Uterus (tissue), 2 donors: ENCODE results near the gene GCC2.
"Not testable (repeated sequence)": the region's sequence is repeated elsewhere in the genome, so short reads cannot be mapped to it uniquely, and the experiment has no call there.

Source experiments
- POLR2A ChIP-seq, 2 donors: fragments of 450-650 bp; IDR thresholded peaks; one replicate each; pipeline ENCODE4 v1.6.1; 2016; ENCODE audit warnings: antibody characterized with exemption in 2 of 2, mild to moderate bottlenecking in 1 of 2, moderate library complexity in 1 of 2
- TF ChIP-seq, protein P1 (sequence below), 4 experiments: fragments of 200-600 bp in 2 of 4; fragments of 450-650 bp in 2 of 4; sonication (generic) in 2 of 4; IDR thresholded peaks; one replicate each; pipeline ENCODE4 v1.5.1; 2016 to 2019; ENCODE audit warnings: antibody characterized with exemption in 4 of 4, mild to moderate bottlenecking in 2 of 4, moderate library complexity in 1 of 4

DNA sequence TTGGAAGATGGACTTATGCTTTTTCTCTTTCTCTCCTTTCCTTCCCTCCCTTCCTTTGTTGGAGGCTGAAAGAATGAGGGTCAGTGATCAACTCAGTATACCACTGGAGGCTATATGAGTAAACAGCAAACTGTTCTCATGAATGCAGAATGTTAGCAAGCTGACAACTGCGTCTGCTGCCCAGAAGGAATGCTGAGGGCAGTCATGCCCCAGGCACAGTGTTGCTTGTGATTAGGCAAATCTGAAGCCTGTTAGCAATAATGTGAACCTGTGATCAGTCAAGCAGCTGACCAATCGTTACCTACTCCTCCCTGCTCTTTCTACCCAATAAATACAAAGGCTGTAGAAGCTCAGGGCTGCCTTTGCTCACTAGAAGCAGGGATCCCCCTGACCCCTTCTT is 107.6 kb downstream of the GCC2 start:
- not testable (repeated sequence) for TF ChIP-seq POLR2A (IDR thresholded peaks at IDR 0.05)
- TF ChIP-seq, protein P1, sequence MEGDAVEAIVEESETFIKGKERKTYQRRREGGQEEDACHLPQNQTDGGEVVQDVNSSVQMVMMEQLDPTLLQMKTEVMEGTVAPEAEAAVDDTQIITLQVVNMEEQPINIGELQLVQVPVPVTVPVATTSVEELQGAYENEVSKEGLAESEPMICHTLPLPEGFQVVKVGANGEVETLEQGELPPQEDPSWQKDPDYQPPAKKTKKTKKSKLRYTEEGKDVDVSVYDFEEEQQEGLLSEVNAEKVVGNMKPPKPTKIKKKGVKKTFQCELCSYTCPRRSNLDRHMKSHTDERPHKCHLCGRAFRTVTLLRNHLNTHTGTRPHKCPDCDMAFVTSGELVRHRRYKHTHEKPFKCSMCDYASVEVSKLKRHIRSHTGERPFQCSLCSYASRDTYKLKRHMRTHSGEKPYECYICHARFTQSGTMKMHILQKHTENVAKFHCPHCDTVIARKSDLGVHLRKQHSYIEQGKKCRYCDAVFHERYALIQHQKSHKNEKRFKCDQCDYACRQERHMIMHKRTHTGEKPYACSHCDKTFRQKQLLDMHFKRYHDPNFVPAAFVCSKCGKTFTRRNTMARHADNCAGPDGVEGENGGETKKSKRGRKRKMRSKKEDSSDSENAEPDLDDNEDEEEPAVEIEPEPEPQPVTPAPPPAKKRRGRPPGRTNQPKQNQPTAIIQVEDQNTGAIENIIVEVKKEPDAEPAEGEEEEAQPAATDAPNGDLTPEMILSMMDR (IDR thresholded peaks at IDR 0.05): not testable (repeated sequence)
